K562 (cell line): ENCODE results near the gene ZNF865. TPM values are rescaled to one million over a fixed set of nuclear protein-coding genes. Genes with fewer than 3 reads are reported as not detected.
A peak's percentile ranks its signal among the peaks of the same experiment; 100 is the strongest.

ENCODE experiments used
- HNRNPH1 ChIP-seq: fragments of 200-400 bp; formaldehyde crosslinking; optimal IDR thresholded peaks from 2 replicates; pipeline ENCODE3; 2017; ENCODE audit warnings: low read depth, mild to moderate bottlenecking, low read length, moderate library complexity
- MEF2A ChIP-seq: IDR thresholded peaks from 2 replicates; pipeline ENCODE4 v1.6.1; 2011; ENCODE audit warnings: low read depth, mild to moderate bottlenecking, low read length, moderate library complexity; ENCODE audit not compliant: control insufficient read depth
- NFXL1 ChIP-seq: fragments of 450-650 bp; formaldehyde crosslinking; IDR thresholded peaks from 2 replicates; pipeline ENCODE4 v1.4.0; 2021; ENCODE audit warnings: mild to moderate bottlenecking
- NR2C2 ChIP-seq, 2 experiments: fragments of 200-800 bp in 1 of 2; sonication (Bioruptor generic) in 1 of 2; sonication (generic) in 1 of 2; formaldehyde crosslinking in 1 of 2; IDR thresholded peaks; 2 replicates each; pipeline versions ENCODE4 v1.6.1 to v1.8.0; 2016 to 2022; ENCODE audit warnings: mild to moderate bottlenecking in 1 of 2, missing compliant biosample characterization in 1 of 2, missing genetic modification characterization in 1 of 2, missing genetic modification reagents in 1 of 2
- SNRNP70 ChIP-seq: fragments of 200-400 bp; formaldehyde crosslinking; optimal IDR thresholded peaks from 2 replicates; pipeline ENCODE3; 2017; ENCODE audit warnings: low read depth, low read length
- ZNF561 ChIP-seq: fragments of 450-650 bp; formaldehyde crosslinking; conservative IDR thresholded peaks from 2 replicates; pipeline ENCODE4 v1.4.0; 2020; ENCODE audit warnings: mild to moderate bottlenecking, moderate library complexity
- polyA plus RNA-seq, 8 experiments: library from polyadenylated mRNA; depleted of rRNA in 4 of 8; stranded (reverse) in 5 of 8; unstranded in 3 of 8; fragments of >200 nt; fragmentation: Nextera tagmentation in 2 of 8; fragmentation: Illumina TruSeq in 1 of 8; extraction: Ambion mirVana in 2 of 8; extraction: Trizol in 1 of 8; gene quantifications; 2 replicates each; pipeline versions ENCODE4 v1.2.1 to v1.2.3, GENCODE V29; 2011 to 2014; ENCODE audit warnings: inconsistent platforms in 1 of 8, missing spikeins in 1 of 8
- total RNA-seq, 7 experiments: library from RNA; depleted of rRNA in 6 of 7; stranded (reverse); fragments of >200 nt in 6 of 7; fragmentation: Illumina TruSeq in 2 of 7; extraction: Trizol in 2 of 7; gene quantifications; 2 replicates each; pipeline versions ENCODE4 v1.2.1 to v1.2.3, GENCODE V29; 2011 to 2021; ENCODE audit warnings: low replicate concordance in 1 of 7
- TF ChIP-seq, protein P1 (sequence below): fragments of 450-650 bp; IDR thresholded peaks from 2 replicates; pipeline ENCODE4 v1.6.1; 2017; ENCODE audit warnings: mild to moderate bottlenecking, moderate library complexity
- TF ChIP-seq, protein P2 (sequence below): sonication (generic); IDR thresholded peaks from 2 replicates; pipeline ENCODE4 v1.6.1; 2016
- TF ChIP-seq, protein P3 (sequence below): sonication (generic); formaldehyde crosslinking; IDR thresholded peaks from 2 replicates; pipeline ENCODE4 v1.8.0; 2022; ENCODE audit warnings: mild to moderate bottlenecking, missing genetic modification reagents
- TF ChIP-seq, protein P4 (sequence below): fragments of 450-650 bp; IDR thresholded peaks from 2 replicates; pipeline ENCODE4 v1.7.1; 2018; ENCODE audit warnings: mild to moderate bottlenecking, low read depth; ENCODE audit not compliant: partially characterized antibody

The ZNF865 gene
- total and polyA plus RNA-seq, 9 of the 15 experiments (the other 6 are each of a cell fraction or from before 2014, with no cell fraction given): 0.40 to 18.8 (median 1.6) TPM; not detected in 2

DNA sequence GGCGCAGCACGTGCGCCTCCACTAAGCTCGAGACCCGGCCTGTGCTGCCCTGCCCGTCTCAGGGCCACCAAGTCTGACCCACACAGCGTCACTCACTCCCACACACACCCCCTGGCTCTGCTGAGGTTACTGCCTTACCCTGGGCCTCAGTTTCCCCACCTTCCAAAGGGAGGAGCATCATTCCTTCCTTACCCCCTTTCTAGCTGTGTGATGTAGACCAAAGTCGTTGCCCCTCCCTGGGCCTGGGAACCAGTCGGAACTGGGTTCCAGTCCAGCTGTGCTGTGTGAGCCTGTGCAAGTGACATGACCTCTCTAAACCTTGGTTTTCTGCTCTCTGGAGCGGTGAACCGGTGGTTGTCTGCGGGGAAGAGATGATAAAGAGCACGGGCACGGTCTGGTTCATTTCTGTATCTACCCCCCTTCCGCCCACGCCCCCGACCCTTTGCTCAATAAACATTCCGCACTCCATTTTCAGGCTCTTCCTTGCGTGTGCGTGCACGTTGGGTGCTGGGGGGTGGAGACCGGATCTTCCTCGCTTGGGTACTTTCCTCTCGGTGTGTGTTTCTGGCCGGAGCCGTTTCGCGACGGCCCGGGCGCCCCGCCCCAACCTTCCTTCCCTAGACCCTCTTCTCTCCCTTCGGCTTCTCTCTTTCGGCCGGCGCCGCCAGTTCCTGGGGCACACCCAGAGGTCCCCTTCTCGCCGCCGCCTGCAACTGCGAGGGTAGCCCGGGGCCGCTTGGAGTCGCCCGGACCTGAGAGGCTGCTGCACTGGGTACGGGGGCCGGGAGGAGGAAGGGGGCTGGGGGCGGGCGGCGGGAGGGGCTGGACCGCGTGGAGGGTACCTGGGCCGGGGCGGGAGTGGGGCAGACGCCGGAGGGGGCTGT is 37.8 kb downstream of the ZNF865 start, which contains the start of gene ZNF581 (continued):
- no peak for TF ChIP-seq SNRNP70
- TF ChIP-seq ZNF561 (CRISPR knock-in tag): no peak
- TF ChIP-seq, protein P1, sequence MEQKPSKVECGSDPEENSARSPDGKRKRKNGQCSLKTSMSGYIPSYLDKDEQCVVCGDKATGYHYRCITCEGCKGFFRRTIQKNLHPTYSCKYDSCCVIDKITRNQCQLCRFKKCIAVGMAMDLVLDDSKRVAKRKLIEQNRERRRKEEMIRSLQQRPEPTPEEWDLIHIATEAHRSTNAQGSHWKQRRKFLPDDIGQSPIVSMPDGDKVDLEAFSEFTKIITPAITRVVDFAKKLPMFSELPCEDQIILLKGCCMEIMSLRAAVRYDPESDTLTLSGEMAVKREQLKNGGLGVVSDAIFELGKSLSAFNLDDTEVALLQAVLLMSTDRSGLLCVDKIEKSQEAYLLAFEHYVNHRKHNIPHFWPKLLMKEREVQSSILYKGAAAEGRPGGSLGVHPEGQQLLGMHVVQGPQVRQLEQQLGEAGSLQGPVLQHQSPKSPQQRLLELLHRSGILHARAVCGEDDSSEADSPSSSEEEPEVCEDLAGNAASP: no peak
- TF ChIP-seq, protein P2, sequence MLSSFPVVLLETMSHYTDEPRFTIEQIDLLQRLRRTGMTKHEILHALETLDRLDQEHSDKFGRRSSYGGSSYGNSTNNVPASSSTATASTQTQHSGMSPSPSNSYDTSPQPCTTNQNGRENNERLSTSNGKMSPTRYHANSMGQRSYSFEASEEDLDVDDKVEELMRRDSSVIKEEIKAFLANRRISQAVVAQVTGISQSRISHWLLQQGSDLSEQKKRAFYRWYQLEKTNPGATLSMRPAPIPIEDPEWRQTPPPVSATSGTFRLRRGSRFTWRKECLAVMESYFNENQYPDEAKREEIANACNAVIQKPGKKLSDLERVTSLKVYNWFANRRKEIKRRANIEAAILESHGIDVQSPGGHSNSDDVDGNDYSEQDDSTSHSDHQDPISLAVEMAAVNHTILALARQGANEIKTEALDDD: no peak
- 0 out of 2 replicates have a peak, but pooled peaks have one; percentile 29 for TF ChIP-seq NR2C2 (CRISPR knock-in tag; IDR thresholded peaks at IDR 0.05)
- peak; percentile 68 for TF ChIP-seq NR2C2 (tag; IDR thresholded peaks at IDR 0.05)
- TF ChIP-seq, protein P3, sequence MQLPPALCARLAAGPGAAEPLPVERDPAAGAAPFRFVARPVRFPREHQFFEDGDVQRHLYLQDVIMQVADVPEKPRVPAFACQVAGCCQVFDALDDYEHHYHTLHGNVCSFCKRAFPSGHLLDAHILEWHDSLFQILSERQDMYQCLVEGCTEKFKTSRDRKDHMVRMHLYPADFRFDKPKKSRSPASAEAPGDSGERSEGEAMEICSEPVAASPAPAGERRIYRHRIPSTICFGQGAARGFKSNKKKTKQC (CRISPR knock-in tag): peak; percentile 33; the same call in 1 of the 2 replicates
- TF ChIP-seq, protein P4, sequence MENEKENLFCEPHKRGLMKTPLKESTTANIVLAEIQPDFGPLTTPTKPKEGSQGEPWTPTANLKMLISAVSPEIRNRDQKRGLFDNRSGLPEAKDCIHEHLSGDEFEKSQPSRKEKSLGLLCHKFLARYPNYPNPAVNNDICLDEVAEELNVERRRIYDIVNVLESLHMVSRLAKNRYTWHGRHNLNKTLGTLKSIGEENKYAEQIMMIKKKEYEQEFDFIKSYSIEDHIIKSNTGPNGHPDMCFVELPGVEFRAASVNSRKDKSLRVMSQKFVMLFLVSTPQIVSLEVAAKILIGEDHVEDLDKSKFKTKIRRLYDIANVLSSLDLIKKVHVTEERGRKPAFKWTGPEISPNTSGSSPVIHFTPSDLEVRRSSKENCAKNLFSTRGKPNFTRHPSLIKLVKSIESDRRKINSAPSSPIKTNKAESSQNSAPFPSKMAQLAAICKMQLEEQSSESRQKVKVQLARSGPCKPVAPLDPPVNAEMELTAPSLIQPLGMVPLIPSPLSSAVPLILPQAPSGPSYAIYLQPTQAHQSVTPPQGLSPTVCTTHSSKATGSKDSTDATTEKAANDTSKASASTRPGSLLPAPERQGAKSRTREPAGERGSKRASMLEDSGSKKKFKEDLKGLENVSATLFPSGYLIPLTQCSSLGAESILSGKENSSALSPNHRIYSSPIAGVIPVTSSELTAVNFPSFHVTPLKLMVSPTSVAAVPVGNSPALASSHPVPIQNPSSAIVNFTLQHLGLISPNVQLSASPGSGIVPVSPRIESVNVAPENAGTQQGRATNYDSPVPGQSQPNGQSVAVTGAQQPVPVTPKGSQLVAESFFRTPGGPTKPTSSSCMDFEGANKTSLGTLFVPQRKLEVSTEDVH: peak; percentile 65
- no peak for TF ChIP-seq NFXL1 (CRISPR knock-in tag)
- TF ChIP-seq HNRNPH1: no peak
- no peak for TF ChIP-seq MEF2A
